ENCODE data around the gene CDC42SE2.

The CDC42SE2 gene, protein sequence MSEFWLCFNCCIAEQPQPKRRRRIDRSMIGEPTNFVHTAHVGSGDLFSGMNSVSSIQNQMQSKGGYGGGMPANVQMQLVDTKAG
- 659 to 673 reads per million in 2 donors for total RNA-seq

DNA sequence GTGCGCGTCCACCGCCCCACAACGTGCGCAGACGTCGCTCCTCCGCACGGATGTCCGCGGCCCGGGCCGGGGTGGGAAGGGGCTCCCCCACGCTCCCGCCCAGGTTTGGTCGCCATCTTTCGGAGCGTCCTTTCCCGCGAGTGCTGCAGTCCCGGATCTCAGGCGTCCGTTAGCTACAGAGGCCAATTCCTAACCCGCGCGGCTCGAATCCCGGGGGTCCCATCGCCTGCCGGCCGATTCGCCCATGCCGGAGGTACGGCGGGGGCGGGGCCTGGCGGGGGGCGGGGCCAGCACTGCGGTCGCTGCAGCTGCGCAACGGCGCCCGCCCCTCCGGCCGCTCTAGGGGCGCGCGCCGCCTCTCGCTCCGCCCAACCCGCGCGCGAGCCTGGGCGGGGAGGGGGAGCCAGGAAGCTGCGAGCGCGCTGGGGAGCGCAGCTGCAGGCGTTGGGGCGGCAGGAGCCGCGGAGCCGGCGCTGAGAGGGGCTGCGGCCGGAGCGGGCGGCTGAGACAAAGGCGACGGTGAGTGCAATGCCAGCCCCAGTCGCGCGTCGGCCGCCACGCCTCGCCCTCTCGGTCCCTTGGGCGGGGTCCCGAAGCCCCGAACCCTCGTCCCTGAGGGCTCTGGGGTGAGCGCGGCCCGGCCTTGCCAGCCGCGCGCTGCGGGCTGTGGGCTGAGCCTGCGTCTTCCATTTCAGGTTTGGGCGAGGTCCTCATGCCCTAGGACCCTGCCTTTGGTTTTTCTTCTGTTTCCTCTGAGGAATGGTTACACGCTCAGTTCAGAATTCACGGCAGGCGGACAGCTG lies at the start of gene CDC42SE2:
Gene CDC42SE2, plus strand, starts transcription at position 406 of the 803 bp plus-strand sequence. CDS start 95,441 bp downstream, outside the sequence.
- peak; percentile 84 for DNase-seq

DNA sequence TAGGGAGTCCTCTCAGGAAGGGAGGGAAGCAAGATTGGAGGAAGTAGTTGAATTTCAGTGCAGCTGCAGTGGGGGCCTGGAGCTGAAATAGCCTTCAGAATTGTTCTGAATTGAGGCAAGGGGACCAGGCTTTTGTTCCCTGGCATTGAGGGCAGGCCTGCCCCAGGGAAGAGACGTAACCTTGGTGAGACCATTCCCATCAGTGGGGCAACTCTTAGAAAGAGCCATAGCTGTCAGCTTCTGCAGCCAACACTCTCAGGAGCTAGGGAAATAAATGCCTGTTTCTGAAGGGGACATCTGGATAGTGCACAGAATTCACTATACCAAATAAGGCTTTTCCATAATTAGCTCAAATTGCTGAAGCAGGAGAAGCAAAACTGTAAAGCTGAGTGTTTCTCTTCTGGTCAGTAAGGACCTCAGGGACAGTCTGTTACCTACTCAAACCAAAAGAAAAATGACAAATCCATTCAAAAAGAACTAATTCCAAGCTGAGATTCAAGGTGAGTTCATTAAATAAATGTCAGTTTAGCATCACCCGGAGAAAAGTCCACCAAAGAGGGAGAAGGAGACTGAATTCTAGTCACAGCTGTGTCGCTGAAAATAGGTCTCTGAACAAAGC lies 49.1 kb upstream of the CDC42SE2 start:
- no peak for DNase-seq

DNA sequence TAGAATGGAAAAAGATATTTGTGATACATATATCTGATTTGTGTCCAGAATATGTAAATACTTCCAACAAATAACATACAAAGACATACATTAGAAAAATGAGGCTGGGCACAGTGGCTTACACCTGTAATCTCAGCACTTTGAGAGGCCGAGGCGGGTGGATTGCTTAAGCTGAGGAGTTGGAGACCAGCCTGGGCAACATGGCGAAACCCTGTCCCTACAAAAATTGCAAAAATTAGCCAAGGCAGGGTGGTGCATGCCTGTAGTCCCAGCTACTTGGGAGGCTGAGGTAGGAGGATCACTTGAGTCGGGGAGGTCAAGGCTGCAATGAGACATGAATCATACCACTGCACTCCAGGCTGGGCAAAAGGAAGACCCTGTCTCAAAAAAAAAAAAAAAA lies 46.1 kb upstream of the CDC42SE2 start:
- DNase-seq = no peak

DNA sequence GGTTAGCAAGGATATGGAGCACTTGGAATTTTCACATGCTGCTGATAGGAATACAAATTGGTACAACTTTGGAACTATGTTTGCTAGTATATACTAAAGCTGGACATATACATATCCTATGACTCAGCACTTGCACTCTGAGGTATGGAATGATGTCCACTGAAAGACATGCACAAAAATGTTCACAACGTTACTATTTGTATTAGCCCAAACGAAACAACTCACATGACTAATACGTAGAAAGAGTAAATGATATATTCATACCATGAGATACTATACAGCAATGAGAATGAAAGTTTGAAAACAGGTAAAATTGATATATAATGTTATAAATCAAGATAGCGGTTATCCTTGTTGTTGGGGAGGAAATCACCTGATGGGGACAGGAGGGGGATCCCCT lies 45.5 kb upstream of the CDC42SE2 start:
- DNase-seq = no peak

DNA sequence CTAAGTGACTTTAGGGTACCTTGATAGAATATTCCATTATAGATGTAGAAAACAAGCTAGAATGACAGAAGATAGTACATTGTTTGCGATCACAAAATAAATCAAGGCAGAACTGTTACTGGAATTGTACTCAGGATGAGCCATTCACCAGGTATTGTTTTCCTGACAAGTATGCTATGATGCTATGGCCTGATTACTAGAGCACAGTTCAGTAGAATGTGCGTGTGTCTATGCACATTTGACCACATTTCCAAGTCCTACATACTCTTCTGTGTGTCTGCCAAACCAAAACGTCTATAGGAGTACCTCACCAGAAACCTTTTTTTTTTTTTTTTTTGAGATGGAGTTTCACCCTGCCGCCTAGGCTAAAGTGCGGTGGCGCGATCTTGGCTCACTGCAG lies 43.3 kb upstream of the CDC42SE2 start:
- DNase-seq = no peak

DNA sequence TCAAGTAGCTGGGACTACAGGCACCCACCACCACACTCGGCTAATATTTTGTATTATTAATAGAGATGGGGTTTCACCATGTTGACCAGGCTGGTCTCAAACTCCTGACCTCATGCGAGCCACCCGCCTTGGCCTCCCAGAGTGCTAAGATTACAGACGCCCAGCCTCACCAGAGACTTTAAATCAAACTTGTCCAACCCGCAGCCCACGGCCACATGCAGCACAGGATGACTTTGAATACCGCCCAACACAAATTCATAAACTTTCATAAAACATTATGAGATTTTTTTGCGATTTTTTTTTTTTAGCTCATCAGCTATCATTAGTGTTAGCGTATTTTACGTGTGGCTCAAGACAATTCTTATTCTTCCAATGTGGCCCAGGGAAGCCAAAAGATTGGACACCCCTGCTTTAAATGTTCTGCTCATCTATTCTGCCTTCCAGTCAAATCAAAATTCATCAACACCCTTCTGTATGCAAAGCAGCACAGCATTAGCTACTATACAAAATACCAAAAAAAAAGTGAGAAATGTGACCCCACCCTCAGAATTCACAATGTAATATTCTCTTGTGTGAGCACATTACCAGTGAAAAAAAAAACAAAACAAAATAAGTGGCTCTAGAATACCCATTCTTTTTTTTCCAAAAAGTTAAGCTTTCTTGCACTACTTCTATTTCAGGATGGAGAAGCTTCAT lies 42.7 kb upstream of the CDC42SE2 start:
- DNase-seq = no peak

DNA sequence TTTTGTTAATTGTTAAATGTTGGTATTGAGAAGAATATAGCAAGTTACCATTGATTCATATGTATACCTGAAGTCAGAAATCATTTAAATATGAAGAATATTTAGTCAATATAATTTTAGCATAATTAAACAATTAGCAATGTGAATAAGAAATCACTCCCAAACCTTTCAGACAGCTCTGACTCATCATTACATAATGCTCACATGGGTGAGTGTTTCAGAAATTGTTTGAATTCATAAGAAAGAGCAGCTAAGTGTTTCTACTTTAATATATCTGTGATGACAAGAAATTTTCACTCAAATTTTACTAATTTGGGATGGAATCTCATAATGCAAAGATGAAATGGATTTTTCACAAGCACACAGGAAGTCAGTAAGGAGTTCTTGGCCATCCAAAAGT lies 42.0 kb upstream of the CDC42SE2 start:
- DNase-seq = no peak

DNA sequence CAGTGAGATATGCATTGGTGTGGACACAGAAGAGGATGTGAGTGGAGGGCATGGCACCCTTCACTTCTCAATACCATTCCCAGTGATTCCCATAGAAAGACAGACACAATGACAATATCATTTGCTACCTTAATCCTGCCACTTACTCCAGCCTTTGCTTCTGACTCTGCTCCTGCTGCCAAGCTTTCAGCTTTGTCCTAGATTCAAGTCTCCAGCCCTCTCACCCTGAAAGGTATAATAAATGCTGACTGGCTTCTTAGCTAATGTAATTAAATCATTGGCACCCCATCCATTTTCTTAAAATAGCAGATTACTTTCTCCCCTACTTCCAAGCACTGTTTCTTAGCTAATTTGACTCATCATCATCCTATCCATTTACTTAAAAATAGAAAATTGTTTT lies 41.1 kb upstream of the CDC42SE2 start:
- no peak for DNase-seq

DNA sequence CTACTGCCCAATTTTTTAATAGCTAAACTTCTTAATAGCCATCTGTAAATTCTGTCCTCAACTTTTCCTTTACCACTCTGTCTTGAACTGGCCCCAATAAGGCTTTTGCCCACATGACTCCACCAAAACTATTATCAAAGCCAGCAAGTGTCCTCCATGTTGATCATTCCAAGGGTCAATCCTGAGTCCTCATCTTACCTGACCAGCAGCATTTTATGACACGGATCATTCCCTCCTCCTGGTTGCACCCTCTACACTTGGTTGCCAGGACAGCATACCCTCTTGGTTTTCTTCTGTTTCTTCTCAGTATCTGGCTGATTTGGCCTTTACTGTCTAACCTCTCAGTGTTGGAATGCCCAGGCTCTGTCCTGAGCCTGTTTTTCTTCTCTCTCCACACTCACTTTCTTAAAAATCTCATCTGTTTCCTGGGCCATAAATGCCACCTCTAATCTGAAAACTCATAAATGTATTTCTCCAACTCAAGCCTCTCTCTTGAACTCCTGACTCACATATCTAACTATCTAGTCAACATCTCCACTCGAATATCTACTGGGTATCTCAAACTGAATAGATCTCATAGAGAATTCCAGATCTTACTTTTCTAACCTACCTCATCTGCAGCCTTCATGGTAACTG lies 40.0 kb upstream of the CDC42SE2 start:
- DNase-seq = no peak

DNA sequence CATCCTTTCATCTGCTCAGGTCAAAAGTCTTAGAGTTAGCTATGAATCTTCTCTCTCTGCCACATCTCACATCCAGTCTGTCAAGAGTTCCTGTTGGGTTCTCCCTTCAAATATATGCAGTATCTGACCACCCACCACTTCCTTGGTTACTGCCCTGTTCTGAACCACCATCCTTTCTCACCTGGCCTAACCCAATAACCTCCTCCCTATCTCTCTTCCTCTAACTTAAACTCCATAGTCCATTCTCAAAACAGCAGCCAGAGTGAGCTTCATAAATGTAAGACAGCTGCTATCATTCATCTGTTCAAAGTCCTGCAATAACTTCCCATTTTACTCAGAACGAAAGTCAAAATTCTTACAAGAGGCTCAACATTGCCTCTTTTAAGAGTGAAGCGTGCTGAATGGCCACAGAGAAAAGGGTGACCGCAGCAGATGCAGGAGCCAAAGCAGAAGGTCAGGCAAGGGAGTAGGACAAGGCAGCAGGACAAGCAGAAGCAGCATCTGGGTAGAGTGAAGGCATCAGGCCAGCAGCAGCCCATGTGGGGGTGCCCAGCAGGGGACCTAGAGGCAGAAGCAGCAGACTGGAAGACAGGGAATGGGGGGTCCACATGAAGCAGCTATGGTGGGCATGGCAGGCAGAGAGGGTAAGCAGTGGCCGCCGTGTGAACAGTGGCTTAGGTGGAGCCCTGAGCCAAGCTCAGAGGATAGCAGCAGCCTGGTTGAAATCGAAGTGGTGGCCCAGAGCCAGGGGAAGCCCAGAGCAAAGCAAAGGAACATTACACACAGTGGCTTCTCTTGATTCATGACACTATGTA lies 39.3 kb upstream of the CDC42SE2 start:
- no peak for DNase-seq

DNA sequence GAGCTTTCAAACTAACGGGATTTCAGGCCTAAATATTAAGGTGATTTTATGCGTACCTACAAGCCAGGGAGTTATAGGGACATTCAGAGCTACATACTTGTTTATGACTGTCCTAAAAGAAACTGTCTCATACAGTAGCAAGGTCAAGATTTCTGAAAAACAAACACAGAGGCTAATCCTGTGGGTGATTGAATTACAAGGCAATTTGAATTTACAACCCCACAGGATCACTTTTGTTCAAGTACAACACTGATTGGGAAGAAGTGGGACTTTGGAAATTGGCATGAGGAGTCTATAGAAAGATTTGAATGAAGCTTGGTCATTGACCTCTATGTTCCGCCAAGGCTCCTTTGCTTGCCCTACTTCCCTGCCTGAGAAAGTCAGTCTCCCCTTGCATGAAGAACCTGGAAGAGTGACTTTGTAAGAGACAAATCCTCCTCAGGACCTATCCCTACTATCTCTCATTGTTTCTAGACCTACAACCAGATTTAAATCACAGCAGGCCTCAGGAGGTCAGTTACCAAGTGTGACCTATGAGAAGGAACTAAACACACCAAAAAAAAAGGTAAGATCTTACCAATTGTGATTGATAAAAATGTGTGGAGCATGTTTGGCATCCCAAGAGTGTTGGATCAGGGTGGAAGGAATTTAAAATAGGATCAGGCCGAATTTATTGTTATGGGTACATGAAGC lies 38.4 kb upstream of the CDC42SE2 start:
- no peak for DNase-seq

DNA sequence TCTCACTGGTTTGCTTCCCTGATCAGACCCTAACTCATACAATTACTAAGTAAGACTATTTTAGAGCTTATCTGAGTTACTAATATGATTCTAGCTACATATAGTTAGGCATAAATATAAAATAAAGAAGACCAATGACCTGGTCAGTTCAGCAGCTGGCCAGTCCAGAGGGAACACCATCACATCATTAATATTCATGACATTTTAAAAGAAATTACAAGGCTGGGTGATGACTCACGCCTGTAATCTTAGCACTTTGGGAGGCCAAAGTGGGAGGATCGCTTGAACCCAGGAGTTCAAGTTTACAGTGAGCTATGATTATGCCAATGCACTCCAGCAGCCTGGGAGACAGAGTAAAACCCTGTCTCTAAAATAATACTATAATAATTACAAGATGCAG lies 37.0 kb upstream of the CDC42SE2 start:
- no peak for DNase-seq

DNA sequence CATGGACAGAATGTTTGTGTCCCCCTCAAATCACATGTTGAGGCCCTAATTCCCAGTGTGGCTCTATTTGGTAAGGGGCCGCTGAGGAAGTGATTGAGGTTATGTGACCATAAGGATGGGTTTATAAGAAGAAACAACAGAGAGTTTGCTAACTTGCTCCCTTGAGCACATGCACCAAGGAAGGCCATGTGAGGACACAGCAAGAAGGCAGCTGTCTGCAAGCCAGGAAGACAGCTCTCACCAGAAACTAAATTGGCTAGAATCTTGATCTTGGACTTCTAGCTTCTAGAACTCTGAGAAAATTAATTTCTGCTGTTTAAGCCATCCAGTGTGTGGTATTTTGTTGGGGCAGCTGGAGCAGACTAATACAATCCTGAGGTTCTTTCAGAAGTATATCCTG lies 35.2 kb upstream of the CDC42SE2 start:
- no peak for DNase-seq

DNA sequence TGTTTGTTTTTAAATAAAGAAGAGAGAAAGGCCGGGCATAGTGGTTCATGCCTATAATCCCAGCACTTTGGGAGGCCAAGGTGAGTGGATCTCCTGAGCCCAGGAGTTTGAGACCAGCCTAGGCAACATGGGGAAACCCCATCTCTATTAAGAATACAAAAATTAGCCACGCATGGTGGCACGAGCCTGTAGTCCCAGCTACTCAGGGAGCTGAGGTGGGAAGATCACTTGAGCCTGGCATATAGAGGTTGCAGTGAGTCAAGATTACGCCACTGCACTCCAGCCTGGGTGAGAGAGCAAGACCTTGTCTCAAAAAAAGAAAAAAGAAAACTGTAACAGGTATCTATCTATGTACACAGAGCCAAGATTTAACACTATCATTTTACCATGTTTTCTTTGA lies 34.2 kb upstream of the CDC42SE2 start:
- no peak for DNase-seq

DNA sequence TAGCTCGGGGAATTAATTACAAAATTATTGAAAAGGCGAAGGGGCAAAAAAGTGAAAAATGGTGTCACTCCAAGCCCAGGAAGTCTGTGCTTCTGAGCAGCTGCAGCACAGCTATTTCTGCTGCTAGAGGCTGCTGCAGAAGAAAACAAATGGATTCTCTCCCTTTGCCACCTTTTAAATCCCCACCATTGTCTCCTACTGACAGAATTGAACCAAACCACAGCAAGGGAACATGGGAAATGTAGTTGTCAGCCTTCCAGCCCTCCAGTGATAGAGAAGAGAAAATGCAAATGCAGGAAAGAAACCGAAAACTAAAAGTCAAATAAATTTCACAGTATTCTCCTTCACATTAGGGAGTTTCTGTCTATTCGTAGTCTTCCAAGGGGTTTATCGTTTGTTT lies 33.4 kb upstream of the CDC42SE2 start:
- DNase-seq = no peak

DNA sequence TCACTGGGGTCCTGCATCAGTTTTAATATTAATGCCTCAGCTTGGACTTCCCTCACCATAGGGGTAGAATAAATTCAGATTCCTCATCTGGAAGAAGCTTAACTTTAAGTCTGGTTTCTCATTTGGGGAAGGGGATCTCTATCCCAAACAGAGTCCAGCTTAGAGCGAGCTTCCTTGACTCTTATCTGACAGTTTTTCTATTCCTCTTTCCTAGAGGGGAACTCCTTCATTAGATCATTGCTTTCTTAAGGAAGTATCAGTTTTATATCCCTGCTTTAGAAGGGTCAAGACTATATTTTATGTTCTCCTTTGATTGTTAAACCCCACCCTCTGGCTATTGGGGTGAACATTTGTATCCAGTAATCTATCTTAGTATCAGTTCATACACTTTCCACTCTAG lies 24.2 kb upstream of the CDC42SE2 start:
- DNase-seq = no peak

DNA sequence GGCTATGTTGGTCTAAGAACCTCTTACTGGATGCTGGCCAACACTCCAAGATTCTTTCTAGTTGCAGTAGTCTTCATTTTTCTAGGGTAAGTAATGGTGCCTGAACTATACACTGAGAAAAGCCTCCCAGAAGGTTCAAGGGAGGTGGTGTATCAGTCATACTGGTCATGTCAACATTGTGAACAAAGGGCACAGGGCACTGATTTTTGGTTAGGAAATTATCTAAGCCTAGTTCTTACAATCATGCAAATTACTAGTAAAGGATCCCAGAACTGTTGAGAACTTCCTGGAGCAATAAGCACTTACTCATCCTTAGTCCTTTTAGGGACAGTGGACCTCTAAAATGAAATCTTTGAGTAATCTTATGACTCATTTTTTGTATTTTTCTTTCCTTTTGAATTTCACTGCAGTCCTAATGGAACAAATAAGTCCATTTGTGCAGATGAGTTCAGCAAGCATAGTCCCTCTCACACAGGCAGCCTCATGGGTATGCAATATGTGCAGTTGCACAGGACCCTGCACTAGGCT lies 21.1 kb upstream of the CDC42SE2 start:
- DNase-seq = no peak

DNA sequence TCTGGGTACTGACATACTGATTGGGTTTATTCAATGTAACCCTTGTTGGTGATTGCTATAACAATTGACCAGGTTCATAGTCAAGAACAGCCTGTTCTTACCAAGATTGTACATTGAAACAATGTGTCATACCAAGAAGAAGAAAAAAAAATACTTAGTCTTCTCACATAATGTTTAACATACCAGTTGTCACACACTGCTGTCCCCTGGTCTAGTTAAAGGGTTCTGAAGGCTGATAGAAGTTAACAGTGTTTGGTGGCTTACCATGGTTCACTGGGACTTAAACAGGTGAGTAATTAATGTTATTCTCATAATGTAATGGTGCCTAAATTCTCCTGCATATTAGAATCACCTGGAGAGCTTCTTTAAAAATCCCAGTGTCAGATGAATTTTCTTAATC lies 18.5 kb upstream of the CDC42SE2 start:
- no peak for DNase-seq

DNA sequence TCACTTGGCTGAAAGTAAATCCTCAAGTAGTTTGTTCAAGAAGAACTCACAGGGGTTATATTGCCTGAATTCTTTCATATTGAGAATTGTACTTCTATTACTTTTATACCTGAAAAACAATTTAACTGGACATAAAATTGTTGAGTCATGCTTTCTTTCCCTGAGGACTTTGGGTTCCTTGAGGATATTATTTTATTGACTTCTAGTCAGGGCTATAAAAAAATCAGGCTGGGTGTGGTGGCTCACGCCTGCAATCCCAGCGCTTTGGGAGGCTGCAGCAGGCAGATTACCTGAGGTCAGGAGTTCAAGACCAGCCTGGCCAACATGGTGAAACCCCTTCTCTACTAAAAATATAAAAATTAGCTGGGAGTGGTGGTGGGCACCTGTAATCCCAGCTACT lies 17.9 kb upstream of the CDC42SE2 start:
- DNase-seq = no peak

DNA sequence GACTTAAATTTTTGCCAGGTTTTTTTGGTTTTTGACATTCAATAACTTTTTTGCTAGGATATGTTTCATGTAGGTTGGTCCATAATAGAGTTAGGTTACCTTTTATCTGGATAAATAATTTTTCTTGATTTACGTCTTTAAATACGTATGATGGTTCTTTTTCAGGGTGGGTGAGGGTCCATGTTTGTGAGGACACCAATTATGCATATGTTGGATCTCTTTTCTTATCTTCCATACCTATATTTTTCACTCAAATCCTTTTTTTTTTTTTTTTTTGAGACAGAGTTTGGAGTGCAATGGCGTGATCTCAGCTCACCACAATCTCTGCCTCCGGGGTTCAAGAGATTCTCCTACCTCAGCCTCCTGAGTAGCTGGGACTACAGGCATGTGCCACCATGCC lies 17.3 kb upstream of the CDC42SE2 start:
- no peak for DNase-seq

DNA sequence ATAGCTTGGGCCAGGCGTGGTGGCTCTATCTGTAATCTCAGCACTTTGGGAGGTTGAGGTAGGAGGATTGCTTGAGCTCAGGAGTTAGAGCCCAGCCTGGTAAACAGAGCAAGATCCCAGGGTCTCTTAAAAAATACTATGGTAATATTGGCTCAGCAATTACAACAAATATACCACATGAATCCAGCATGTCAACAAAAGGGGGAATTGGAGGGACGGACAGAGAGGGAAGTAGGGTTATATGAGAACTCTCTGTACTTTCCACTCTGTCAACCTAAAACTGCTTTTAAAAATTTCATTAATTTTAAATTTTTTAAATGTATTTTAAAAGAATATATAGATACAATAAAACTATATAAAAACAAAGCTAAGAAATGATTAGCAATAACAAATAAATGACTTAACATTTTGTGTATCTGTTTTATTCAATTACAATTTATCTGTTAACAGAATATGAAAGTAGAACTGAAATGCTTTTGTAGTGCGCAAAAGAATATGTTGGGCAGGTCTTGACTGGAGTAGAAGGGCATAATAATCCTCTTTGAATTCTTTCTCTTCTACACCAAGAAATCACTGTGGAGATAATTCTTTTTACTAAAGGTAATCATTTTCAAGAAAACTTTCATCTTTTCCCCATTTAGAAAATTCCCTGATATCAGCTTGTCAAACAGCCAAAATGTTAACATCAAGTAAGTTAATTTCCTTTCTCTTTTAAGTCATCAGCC lies 12.9 kb upstream of the CDC42SE2 start:
- DNase-seq = no peak
